WTC11 (cell line): ENCODE measurements around the gene NDUFS1. TPM values are rescaled to one million over a fixed set of nuclear protein-coding genes. Genes with fewer than 3 reads are reported as not detected.

Experiments used
- ATAC-seq: fragments of 200-7000 bp; cut with Tn5 transposase; 2 replicates; pipeline ENCODE4 v1.10.0; 2021; ENCODE audit warnings: mild to moderate bottlenecking, moderate library complexity
- CTCF ChIA-PET: fragments of 300-600 bp; sonication (Branson Sonifier 250); formaldehyde crosslinking; loops from one replicate; lab custom pipeline; 2021; ENCODE audit warnings: antibody characterized with exemption; lab: Charles Lee
- POLR2A ChIA-PET: fragments of 350-600 bp; sonication (Branson Sonifier 250); formaldehyde crosslinking; loops from one replicate; lab custom pipeline; 2021; ENCODE audit warnings: antibody characterized with exemption; lab: Charles Lee
- DNase-seq: peaks from one replicate; pipeline ENCODE4 v3.0.0; 2021; ENCODE audit warnings: low spot score
- H3K27ac Mint-ChIP-seq: 2 replicates; pipeline ENCODE4 v1.8.0; 2021; ENCODE audit warnings: mixed read lengths
- H3K27me3 Mint-ChIP-seq: 2 replicates; pipeline ENCODE4 v1.8.0; 2021; ENCODE audit warnings: low read depth, mild to moderate bottlenecking, moderate library complexity, mixed read lengths
- H3K36me3 Mint-ChIP-seq: 2 replicates; pipeline ENCODE4 v1.8.0; 2021; ENCODE audit warnings: mixed read lengths
- H3K4me1 Mint-ChIP-seq: 2 replicates; pipeline ENCODE4 v1.8.0; 2022; ENCODE audit warnings: mixed read lengths
- H3K4me3 Mint-ChIP-seq: 2 replicates; pipeline ENCODE4 v1.8.0; 2021; ENCODE audit warnings: mild to moderate bottlenecking, moderate library complexity, mixed read lengths
- H3K9me3 Mint-ChIP-seq: 2 replicates; pipeline ENCODE4 v1.8.0; 2021; ENCODE audit warnings: mixed read lengths
- CREB1 ChIP-seq: sonication (generic); formaldehyde crosslinking; IDR thresholded peaks from 2 replicates; pipeline ENCODE4 v1.8.0; 2023; ENCODE audit warnings: mild to moderate bottlenecking, missing genetic modification reagents
- FOXP1 ChIP-seq: sonication (generic); formaldehyde crosslinking; IDR thresholded peaks from 2 replicates; pipeline ENCODE4 v1.8.0; 2022; ENCODE audit warnings: missing genetic modification reagents, mild to moderate bottlenecking, moderate library complexity, borderline replicate concordance
- GABPB1 ChIP-seq: sonication (generic); formaldehyde crosslinking; IDR thresholded peaks from 2 replicates; pipeline ENCODE4 v1.8.1; 2023; ENCODE audit warnings: mild to moderate bottlenecking, missing genetic modification reagents
- HMGA2 ChIP-seq: fragments of 250-450 bp; sonication (Bioruptor Pico); IDR thresholded peaks from 2 replicates; pipeline ENCODE4 v1.4.0; 2021; ENCODE audit warnings: mild to moderate bottlenecking, moderate library complexity
- SMAD3 ChIP-seq: sonication (generic); formaldehyde crosslinking; IDR thresholded peaks from 2 replicates; pipeline ENCODE4 v1.8.0; 2022; ENCODE audit warnings: missing genetic modification reagents, mild to moderate bottlenecking, borderline replicate concordance
- SOX15 ChIP-seq: fragments of 250-450 bp; sonication (Bioruptor Pico); IDR thresholded peaks from 2 replicates; pipeline ENCODE4 v1.9.0; 2021; ENCODE audit warnings: mild to moderate bottlenecking
- ZNF232 ChIP-seq: sonication (generic); formaldehyde crosslinking; IDR thresholded peaks from 2 replicates; pipeline ENCODE4 v1.8.0; 2022; ENCODE audit warnings: mild to moderate bottlenecking, missing genetic modification reagents
- ZNF263 ChIP-seq: sonication (generic); formaldehyde crosslinking; IDR thresholded peaks from 2 replicates; pipeline ENCODE4 v1.8.1; 2022; ENCODE audit warnings: low read depth, mild to moderate bottlenecking, moderate library complexity, missing genetic modification reagents
- ZNF423 ChIP-seq: fragments of 250-450 bp; sonication (Bioruptor Pico); IDR thresholded peaks from 2 replicates; pipeline ENCODE4 v2.1.2; 2022; ENCODE audit warnings: mild to moderate bottlenecking, moderate library complexity
- total RNA-seq: library from RNA; stranded (reverse); gene quantifications from 3 replicates; pipeline ENCODE4 v1.2.3, GENCODE V29; 2021
- TF ChIP-seq, protein P1 (sequence below): fragments of 250-450 bp; sonication (Bioruptor Pico); IDR thresholded peaks from 2 replicates; pipeline ENCODE4 v1.9.0; 2021; ENCODE audit warnings: moderate library complexity, mild to moderate bottlenecking, inconsistent platforms, borderline replicate concordance
- TF ChIP-seq, protein P2 (sequence below): fragments of 250-450 bp; sonication (Bioruptor Pico); conservative IDR thresholded peaks from 2 replicates; pipeline ENCODE4 v1.9.0; 2021; ENCODE audit warnings: mild to moderate bottlenecking
- TF ChIP-seq, protein P3 (sequence below): sonication (generic); formaldehyde crosslinking; IDR thresholded peaks from 2 replicates; pipeline ENCODE4 v1.8.0; 2023; ENCODE audit warnings: missing genetic modification reagents, mild to moderate bottlenecking, borderline replicate concordance
- TF ChIP-seq, protein P4 (sequence below): fragments of 250-450 bp; sonication (Bioruptor Pico); IDR thresholded peaks from 2 replicates; pipeline ENCODE4 v1.9.0; 2021; ENCODE audit warnings: mild to moderate bottlenecking
- TF ChIP-seq, protein P5 (sequence below): sonication (generic); formaldehyde crosslinking; IDR thresholded peaks from 2 replicates; pipeline ENCODE4 v1.8.1; 2023; ENCODE audit warnings: mild to moderate bottlenecking, missing genetic modification reagents, borderline replicate concordance
- TF ChIP-seq, protein P6 (sequence below): sonication (generic); formaldehyde crosslinking; conservative IDR thresholded peaks from 2 replicates; pipeline ENCODE4 v1.8.1; 2023; ENCODE audit warnings: mild to moderate bottlenecking, low read depth, missing genetic modification reagents, moderate library complexity

The NDUFS1 gene
- total RNA-seq, 1 experiment from 2014 or later = 106 TPM

DNA sequence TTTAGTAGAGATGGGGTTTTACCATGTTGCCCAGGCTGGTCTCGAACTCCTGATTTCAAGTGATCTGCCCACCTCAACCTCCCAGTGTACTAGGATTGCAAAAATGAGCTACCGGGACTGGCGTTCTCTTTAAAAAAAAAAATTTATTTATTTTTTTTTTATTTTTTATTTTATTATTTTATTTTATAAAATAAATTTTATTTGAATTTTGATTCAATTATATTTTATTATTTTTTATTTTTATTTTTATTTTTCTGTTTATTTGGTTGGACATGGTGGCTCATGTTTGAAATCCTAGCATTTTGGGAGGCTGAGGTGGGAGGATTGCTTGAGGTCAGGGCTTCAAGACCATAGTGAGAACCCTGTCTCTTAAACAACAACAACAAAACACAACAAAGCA, 32.9 kb upstream of the NDUFS1 start:
- no peaks in the 10 kb centered on the region for H3K36me3 Mint-ChIP-seq
- POLR2A ChIA-PET = no interaction called here
- H3K27me3 Mint-ChIP-seq = no peaks in the 10 kb centered on the region
- DNase-seq (no peak), ATAC-seq (no peak)
- no peak overlapping the region for H3K27ac Mint-ChIP-seq
- H3K9me3 Mint-ChIP-seq = no peaks in the 10 kb centered on the region
- TF ChIP-seq GABPB1 (CRISPR knock-in tag) (no peak), HMGA2 (CRISPR knock-in tag) (peak; percentile 99), FOXP1 (CRISPR knock-in tag) (no peak), ZNF263 (CRISPR knock-in tag) (no peak), SMAD3 (CRISPR knock-in tag) (no peak), ZNF232 (CRISPR knock-in tag) (no peak)
- TF ChIP-seq, protein P1, sequence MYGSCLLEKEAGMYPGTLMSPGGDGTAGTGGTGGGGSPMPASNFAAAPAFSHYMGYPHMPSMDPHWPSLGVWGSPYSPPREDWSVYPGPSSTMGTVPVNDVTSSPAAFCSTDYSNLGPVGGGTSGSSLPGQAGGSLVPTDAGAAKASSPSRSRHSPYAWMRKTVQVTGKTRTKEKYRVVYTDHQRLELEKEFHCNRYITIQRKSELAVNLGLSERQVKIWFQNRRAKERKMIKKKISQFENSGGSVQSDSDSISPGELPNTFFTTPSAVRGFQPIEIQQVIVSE (CRISPR knock-in tag) = no peak
- TF ChIP-seq, protein P2, sequence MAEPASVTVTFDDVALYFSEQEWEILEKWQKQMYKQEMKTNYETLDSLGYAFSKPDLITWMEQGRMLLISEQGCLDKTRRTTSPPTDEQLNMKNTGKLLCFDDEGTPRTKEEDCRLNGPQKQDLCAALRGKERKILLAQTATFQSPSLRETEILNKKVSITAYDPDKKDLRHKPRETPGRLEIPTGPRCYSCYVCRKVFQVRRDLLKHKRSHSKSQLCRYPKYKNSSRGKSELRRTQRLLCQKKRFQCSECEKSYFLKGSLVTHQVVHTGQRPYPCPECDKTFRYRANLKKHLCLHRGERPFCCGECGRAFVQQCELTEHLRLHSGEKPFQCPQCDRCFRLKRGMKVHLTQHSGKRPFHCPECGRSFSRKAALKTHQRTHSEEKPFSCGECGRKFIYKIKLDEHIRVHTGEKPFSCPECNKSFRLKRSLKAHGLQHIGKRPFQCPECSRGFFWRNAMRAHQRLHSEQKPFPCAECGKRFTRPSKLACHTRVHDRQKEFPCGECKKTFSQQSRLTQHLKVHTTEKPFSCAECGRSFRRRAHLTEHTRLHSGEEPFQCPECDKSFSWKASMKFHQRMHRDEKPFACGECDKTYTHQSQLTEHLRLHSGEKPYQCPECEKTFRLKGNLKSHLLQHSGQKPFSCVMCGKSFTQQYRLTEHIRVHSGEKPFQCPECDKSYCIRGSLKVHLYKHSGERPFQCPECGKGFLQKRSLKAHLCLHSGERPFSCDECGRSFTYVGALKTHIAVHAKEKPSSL = no peak
- TF ChIP-seq, protein P3, sequence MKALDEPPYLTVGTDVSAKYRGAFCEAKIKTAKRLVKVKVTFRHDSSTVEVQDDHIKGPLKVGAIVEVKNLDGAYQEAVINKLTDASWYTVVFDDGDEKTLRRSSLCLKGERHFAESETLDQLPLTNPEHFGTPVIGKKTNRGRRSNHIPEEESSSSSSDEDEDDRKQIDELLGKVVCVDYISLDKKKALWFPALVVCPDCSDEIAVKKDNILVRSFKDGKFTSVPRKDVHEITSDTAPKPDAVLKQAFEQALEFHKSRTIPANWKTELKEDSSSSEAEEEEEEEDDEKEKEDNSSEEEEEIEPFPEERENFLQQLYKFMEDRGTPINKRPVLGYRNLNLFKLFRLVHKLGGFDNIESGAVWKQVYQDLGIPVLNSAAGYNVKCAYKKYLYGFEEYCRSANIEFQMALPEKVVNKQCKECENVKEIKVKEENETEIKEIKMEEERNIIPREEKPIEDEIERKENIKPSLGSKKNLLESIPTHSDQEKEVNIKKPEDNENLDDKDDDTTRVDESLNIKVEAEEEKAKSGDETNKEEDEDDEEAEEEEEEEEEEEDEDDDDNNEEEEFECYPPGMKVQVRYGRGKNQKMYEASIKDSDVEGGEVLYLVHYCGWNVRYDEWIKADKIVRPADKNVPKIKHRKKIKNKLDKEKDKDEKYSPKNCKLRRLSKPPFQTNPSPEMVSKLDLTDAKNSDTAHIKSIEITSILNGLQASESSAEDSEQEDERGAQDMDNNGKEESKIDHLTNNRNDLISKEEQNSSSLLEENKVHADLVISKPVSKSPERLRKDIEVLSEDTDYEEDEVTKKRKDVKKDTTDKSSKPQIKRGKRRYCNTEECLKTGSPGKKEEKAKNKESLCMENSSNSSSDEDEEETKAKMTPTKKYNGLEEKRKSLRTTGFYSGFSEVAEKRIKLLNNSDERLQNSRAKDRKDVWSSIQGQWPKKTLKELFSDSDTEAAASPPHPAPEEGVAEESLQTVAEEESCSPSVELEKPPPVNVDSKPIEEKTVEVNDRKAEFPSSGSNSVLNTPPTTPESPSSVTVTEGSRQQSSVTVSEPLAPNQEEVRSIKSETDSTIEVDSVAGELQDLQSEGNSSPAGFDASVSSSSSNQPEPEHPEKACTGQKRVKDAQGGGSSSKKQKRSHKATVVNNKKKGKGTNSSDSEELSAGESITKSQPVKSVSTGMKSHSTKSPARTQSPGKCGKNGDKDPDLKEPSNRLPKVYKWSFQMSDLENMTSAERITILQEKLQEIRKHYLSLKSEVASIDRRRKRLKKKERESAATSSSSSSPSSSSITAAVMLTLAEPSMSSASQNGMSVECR = no peak
- CTCF ChIA-PET = no interaction called here
- no peak overlapping the region for H3K4me3 Mint-ChIP-seq
- peaks cover 6% of the 10 kb centered on the region for H3K4me1 Mint-ChIP-seq

DNA sequence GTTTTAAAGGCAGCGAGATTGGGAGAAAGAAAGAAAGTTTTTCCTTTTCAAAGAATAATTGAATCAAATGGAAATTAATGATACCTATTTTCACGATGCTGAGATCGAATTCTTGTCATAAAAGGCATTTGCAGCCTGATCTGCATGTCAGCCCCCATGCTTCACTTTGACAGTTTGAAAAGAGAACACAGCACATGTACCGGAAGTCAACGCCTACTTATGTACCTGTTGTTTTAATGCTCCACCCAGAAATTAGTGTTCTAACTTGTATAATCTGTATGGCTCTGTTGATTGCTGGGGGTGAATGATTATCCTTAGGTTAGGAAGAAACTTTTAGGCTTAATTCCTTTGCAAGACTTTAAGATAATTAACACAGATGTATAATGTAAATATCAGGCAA, 31.4 kb upstream of the NDUFS1 start:
- ATAC-seq (no peak), DNase-seq (no peak)
- Mint-ChIP-seq H3K27me3 (no peaks in the 10 kb centered on the region), H3K9me3 (no peaks in the 10 kb centered on the region), H3K4me1 (peaks cover 6% of the 10 kb centered on the region), H3K4me3 (no peak overlapping the region), H3K36me3 (no peaks in the 10 kb centered on the region), H3K27ac (no peak overlapping the region)
- POLR2A ChIA-PET = no interaction called here
- TF ChIP-seq SOX15 (CRISPR knock-in tag) = no peak
- TF ChIP-seq, protein P4, sequence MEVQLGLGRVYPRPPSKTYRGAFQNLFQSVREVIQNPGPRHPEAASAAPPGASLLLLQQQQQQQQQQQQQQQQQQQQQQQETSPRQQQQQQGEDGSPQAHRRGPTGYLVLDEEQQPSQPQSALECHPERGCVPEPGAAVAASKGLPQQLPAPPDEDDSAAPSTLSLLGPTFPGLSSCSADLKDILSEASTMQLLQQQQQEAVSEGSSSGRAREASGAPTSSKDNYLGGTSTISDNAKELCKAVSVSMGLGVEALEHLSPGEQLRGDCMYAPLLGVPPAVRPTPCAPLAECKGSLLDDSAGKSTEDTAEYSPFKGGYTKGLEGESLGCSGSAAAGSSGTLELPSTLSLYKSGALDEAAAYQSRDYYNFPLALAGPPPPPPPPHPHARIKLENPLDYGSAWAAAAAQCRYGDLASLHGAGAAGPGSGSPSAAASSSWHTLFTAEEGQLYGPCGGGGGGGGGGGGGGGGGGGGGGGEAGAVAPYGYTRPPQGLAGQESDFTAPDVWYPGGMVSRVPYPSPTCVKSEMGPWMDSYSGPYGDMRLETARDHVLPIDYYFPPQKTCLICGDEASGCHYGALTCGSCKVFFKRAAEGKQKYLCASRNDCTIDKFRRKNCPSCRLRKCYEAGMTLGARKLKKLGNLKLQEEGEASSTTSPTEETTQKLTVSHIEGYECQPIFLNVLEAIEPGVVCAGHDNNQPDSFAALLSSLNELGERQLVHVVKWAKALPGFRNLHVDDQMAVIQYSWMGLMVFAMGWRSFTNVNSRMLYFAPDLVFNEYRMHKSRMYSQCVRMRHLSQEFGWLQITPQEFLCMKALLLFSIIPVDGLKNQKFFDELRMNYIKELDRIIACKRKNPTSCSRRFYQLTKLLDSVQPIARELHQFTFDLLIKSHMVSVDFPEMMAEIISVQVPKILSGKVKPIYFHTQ (CRISPR knock-in tag) = no peak
- TF ChIP-seq CREB1 (CRISPR knock-in tag) = no peak
- CTCF ChIA-PET = no interaction called here

DNA sequence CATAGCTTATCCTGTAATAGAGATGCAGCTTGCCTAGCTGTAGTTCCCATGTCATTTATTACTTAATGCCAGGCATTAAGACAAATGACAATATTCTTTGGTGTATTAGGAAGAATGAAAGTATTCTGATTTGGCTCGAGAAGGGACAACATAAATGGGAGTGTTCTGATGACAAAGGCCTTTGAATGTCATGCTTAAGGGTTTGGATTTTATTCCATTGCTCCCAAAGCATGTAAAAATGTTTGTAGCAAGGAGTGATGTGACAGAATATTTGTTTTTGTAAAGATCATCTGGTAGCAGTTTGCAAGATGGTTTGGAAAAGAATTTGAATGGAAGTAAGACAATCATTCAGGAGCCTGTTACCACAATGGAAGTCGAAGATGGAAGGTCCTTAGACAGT, 30.9 kb upstream of the NDUFS1 start:
- POLR2A ChIA-PET = no interaction called here
- TF ChIP-seq, protein P5, sequence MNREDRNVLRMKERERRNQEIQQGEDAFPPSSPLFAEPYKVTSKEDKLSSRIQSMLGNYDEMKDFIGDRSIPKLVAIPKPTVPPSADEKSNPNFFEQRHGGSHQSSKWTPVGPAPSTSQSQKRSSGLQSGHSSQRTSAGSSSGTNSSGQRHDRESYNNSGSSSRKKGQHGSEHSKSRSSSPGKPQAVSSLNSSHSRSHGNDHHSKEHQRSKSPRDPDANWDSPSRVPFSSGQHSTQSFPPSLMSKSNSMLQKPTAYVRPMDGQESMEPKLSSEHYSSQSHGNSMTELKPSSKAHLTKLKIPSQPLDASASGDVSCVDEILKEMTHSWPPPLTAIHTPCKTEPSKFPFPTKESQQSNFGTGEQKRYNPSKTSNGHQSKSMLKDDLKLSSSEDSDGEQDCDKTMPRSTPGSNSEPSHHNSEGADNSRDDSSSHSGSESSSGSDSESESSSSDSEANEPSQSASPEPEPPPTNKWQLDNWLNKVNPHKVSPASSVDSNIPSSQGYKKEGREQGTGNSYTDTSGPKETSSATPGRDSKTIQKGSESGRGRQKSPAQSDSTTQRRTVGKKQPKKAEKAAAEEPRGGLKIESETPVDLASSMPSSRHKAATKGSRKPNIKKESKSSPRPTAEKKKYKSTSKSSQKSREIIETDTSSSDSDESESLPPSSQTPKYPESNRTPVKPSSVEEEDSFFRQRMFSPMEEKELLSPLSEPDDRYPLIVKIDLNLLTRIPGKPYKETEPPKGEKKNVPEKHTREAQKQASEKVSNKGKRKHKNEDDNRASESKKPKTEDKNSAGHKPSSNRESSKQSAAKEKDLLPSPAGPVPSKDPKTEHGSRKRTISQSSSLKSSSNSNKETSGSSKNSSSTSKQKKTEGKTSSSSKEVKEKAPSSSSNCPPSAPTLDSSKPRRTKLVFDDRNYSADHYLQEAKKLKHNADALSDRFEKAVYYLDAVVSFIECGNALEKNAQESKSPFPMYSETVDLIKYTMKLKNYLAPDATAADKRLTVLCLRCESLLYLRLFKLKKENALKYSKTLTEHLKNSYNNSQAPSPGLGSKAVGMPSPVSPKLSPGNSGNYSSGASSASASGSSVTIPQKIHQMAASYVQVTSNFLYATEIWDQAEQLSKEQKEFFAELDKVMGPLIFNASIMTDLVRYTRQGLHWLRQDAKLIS (CRISPR knock-in tag) = no peak
- TF ChIP-seq ZNF423 (CRISPR knock-in tag) (no peak), HMGA2 (CRISPR knock-in tag) (no peak)
- TF ChIP-seq, protein P6, sequence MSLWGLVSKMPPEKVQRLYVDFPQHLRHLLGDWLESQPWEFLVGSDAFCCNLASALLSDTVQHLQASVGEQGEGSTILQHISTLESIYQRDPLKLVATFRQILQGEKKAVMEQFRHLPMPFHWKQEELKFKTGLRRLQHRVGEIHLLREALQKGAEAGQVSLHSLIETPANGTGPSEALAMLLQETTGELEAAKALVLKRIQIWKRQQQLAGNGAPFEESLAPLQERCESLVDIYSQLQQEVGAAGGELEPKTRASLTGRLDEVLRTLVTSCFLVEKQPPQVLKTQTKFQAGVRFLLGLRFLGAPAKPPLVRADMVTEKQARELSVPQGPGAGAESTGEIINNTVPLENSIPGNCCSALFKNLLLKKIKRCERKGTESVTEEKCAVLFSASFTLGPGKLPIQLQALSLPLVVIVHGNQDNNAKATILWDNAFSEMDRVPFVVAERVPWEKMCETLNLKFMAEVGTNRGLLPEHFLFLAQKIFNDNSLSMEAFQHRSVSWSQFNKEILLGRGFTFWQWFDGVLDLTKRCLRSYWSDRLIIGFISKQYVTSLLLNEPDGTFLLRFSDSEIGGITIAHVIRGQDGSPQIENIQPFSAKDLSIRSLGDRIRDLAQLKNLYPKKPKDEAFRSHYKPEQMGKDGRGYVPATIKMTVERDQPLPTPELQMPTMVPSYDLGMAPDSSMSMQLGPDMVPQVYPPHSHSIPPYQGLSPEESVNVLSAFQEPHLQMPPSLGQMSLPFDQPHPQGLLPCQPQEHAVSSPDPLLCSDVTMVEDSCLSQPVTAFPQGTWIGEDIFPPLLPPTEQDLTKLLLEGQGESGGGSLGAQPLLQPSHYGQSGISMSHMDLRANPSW (CRISPR knock-in tag) = no peak

More for the DNA sequence above, 30.9 kb upstream of the NDUFS1 start:
- no peak overlapping the region for H3K27ac Mint-ChIP-seq
- H3K9me3 Mint-ChIP-seq = no peaks in the 10 kb centered on the region
- DNase-seq = no peak
- no peak for ATAC-seq
- H3K4me3 Mint-ChIP-seq = no peak overlapping the region
- no peaks in the 10 kb centered on the region for H3K36me3 Mint-ChIP-seq
- CTCF ChIA-PET = no interaction called here
- H3K4me1 Mint-ChIP-seq = peaks cover 6% of the 10 kb centered on the region
- H3K27me3 Mint-ChIP-seq = no peaks in the 10 kb centered on the region
